ENCODE measurements around the gene MINK1.
"Not testable (repeated sequence)": the region's sequence is repeated elsewhere in the genome, so short reads cannot be mapped to it uniquely, and the experiment has no call there.

The MINK1 gene

GRCh38 chr17:4816826-4817225, 16.3 kb upstream of the MINK1 start:
- Histone ChIP-seq H3K9ac (ENCODE audit: low read depth, low read length) (no peak overlapping the region), H3K4me1 (ENCODE audit: control insufficient read depth, insufficient read depth, low read length) (no peaks in the 10 kb centered on the region), H3K4me3 (ENCODE audit: low read depth, low read length) (no peak overlapping the region), H3K36me3 (ENCODE audit: control insufficient read depth, insufficient read depth, low read length) (peaks cover 38% of the 10 kb centered on the region), H3K27me3 (ENCODE audit: control insufficient read depth, insufficient read depth, low read length) (no peaks in the 10 kb centered on the region), H3K9me3 (ENCODE audit: control insufficient read depth, insufficient read depth, low read length) (no peaks in the 10 kb centered on the region)

GRCh38 chr17:4818276-4818675, 14.9 kb upstream of the MINK1 start:
- no peaks in the 10 kb centered on the region for H3K27me3 ChIP-seq (ENCODE audit: control insufficient read depth, insufficient read depth, low read length)
- H3K9me3 ChIP-seq (ENCODE audit: control insufficient read depth, insufficient read depth, low read length), result no peaks in the 10 kb centered on the region
- peaks cover 49% of the 10 kb centered on the region for H3K36me3 ChIP-seq (ENCODE audit: control insufficient read depth, insufficient read depth, low read length)
- no peaks in the 10 kb centered on the region for H3K4me1 ChIP-seq (ENCODE audit: control insufficient read depth, insufficient read depth, low read length)
- no peak overlapping the region for H3K4me3 ChIP-seq (ENCODE audit: low read depth, low read length)
- H3K9ac ChIP-seq (ENCODE audit: low read depth, low read length), result no peak overlapping the region

- H3K27me3 ChIP-seq (ENCODE audit: control insufficient read depth, insufficient read depth, low read length), result no peaks in the 10 kb centered on the region
- H3K9ac ChIP-seq (ENCODE audit: low read depth, low read length), result no peak overlapping the region
- no peak overlapping the region for H3K4me3 ChIP-seq (ENCODE audit: low read depth, low read length)
- H3K36me3 ChIP-seq (ENCODE audit: control insufficient read depth, insufficient read depth, low read length), result peaks cover 29% of the 10 kb centered on the region
- H3K4me1 ChIP-seq (ENCODE audit: control insufficient read depth, insufficient read depth, low read length), result no peaks in the 10 kb centered on the region
- H3K9me3 ChIP-seq (ENCODE audit: control insufficient read depth, insufficient read depth, low read length), result no peaks in the 10 kb centered on the region
Measured at GRCh38 chr17:4822835-4823234, 10.3 kb upstream of the MINK1 start.

GRCh38 chr17:4823373-4824089, 9.6 kb upstream of the MINK1 start:
- H3K9ac ChIP-seq (ENCODE audit: low read depth, low read length), result no peak overlapping the region
- no peaks in the 10 kb centered on the region for H3K4me1 ChIP-seq (ENCODE audit: control insufficient read depth, insufficient read depth, low read length)
- H3K27me3 ChIP-seq (ENCODE audit: control insufficient read depth, insufficient read depth, low read length), result no peaks in the 10 kb centered on the region
- peaks cover 27% of the 10 kb centered on the region for H3K36me3 ChIP-seq (ENCODE audit: control insufficient read depth, insufficient read depth, low read length)
- no peak overlapping the region for H3K4me3 ChIP-seq (ENCODE audit: low read depth, low read length)
- no peaks in the 10 kb centered on the region for H3K9me3 ChIP-seq (ENCODE audit: control insufficient read depth, insufficient read depth, low read length)

GRCh38 chr17:4827399-4827798, 5.7 kb upstream of the MINK1 start:
- no peaks in the 10 kb centered on the region for H3K9me3 ChIP-seq (ENCODE audit: control insufficient read depth, insufficient read depth, low read length)
- no peak overlapping the region for H3K9ac ChIP-seq (ENCODE audit: low read depth, low read length)
- H3K36me3 ChIP-seq (ENCODE audit: control insufficient read depth, insufficient read depth, low read length), result peaks cover 14% of the 10 kb centered on the region
- no peak overlapping the region for H3K4me3 ChIP-seq (ENCODE audit: low read depth, low read length)
- H3K4me1 ChIP-seq (ENCODE audit: control insufficient read depth, insufficient read depth, low read length), result no peaks in the 10 kb centered on the region
- H3K27me3 ChIP-seq (ENCODE audit: control insufficient read depth, insufficient read depth, low read length), result no peaks in the 10 kb centered on the region

- not testable (repeated sequence) for H3K36me3 ChIP-seq (ENCODE audit: control insufficient read depth, insufficient read depth, low read length)
- H3K9ac ChIP-seq (ENCODE audit: low read depth, low read length), result peak overlapping the region; percentile 47
Measured at GRCh38 chr17:4832829-4833177, 337 bp upstream of the MINK1 start.

GRCh38 chr17:4833941-4834680, 971 bp downstream of the MINK1 start:
- peak overlapping the region; percentile 41 for H3K9ac ChIP-seq (ENCODE audit: low read depth, low read length)
- H3K9me3 ChIP-seq (ENCODE audit: control insufficient read depth, insufficient read depth, low read length), result no peaks in the 10 kb centered on the region
- peak overlapping the region; percentile 90 for H3K4me3 ChIP-seq (ENCODE audit: low read depth, low read length)
- H3K4me1 ChIP-seq (ENCODE audit: control insufficient read depth, insufficient read depth, low read length), result peaks cover 7% of the 10 kb centered on the region
- H3K27me3 ChIP-seq (ENCODE audit: control insufficient read depth, insufficient read depth, low read length), result no peaks in the 10 kb centered on the region
- no peaks in the 10 kb centered on the region for H3K36me3 ChIP-seq (ENCODE audit: control insufficient read depth, insufficient read depth, low read length)

More at GRCh38 chr17:4832829-4833177, 337 bp upstream of the MINK1 start:
- H3K4me1 ChIP-seq (ENCODE audit: control insufficient read depth, insufficient read depth, low read length); H3K9me3 ChIP-seq (ENCODE audit: control insufficient read depth, insufficient read depth, low read length); H3K27me3 ChIP-seq (ENCODE audit: control insufficient read depth, insufficient read depth, low read length): not testable (repeated sequence)
- peak overlapping the region; percentile 90 for H3K4me3 ChIP-seq (ENCODE audit: low read depth, low read length)

GRCh38 chr17:4834681-4835020, 1.5 kb downstream of the MINK1 start:
- H3K9ac ChIP-seq (ENCODE audit: low read depth, low read length), result no peak overlapping the region
- H3K4me1 ChIP-seq (ENCODE audit: control insufficient read depth, insufficient read depth, low read length), result peaks cover 7% of the 10 kb centered on the region
- no peaks in the 10 kb centered on the region for H3K9me3 ChIP-seq (ENCODE audit: control insufficient read depth, insufficient read depth, low read length)
- H3K36me3 ChIP-seq (ENCODE audit: control insufficient read depth, insufficient read depth, low read length), result no peaks in the 10 kb centered on the region
- peak overlapping the region; percentile 90 for H3K4me3 ChIP-seq (ENCODE audit: low read depth, low read length)
- H3K27me3 ChIP-seq (ENCODE audit: control insufficient read depth, insufficient read depth, low read length), result no peaks in the 10 kb centered on the region

- no peak overlapping the region for H3K9ac ChIP-seq (ENCODE audit: low read depth, low read length)
- peaks cover 9% of the 10 kb centered on the region for H3K4me1 ChIP-seq (ENCODE audit: control insufficient read depth, insufficient read depth, low read length)
- no peak overlapping the region for H3K4me3 ChIP-seq (ENCODE audit: low read depth, low read length)
- no peaks in the 10 kb centered on the region for H3K9me3 ChIP-seq (ENCODE audit: control insufficient read depth, insufficient read depth, low read length)
- H3K36me3 ChIP-seq (ENCODE audit: control insufficient read depth, insufficient read depth, low read length), result no peaks in the 10 kb centered on the region
- H3K27me3 ChIP-seq (ENCODE audit: control insufficient read depth, insufficient read depth, low read length), result no peaks in the 10 kb centered on the region
Measured at GRCh38 chr17:4836221-4836620, 3.1 kb downstream of the MINK1 start.

GRCh38 chr17:4837471-4838308, 4.5 kb downstream of the MINK1 start:
- Histone ChIP-seq H3K9ac (ENCODE audit: low read depth, low read length) (no peak overlapping the region), H3K36me3 (ENCODE audit: control insufficient read depth, insufficient read depth, low read length) (no peaks in the 10 kb centered on the region), H3K27me3 (ENCODE audit: control insufficient read depth, insufficient read depth, low read length) (no peaks in the 10 kb centered on the region), H3K9me3 (ENCODE audit: control insufficient read depth, insufficient read depth, low read length) (no peaks in the 10 kb centered on the region), H3K4me3 (ENCODE audit: low read depth, low read length) (no peak overlapping the region), H3K4me1 (ENCODE audit: control insufficient read depth, insufficient read depth, low read length) (peaks cover 9% of the 10 kb centered on the region)

- Histone ChIP-seq H3K27me3 (ENCODE audit: control insufficient read depth, insufficient read depth, low read length) (no peaks in the 10 kb centered on the region), H3K36me3 (ENCODE audit: control insufficient read depth, insufficient read depth, low read length) (no peaks in the 10 kb centered on the region), H3K4me3 (ENCODE audit: low read depth, low read length) (no peak overlapping the region), H3K4me1 (ENCODE audit: control insufficient read depth, insufficient read depth, low read length) (peaks cover 9% of the 10 kb centered on the region), H3K9ac (ENCODE audit: low read depth, low read length) (no peak overlapping the region), H3K9me3 (ENCODE audit: control insufficient read depth, insufficient read depth, low read length) (no peaks in the 10 kb centered on the region)
Measured at GRCh38 chr17:4838309-4838785, 5.2 kb downstream of the MINK1 start.
